GOT3 (cell line): ENCODE measurements around the gene CBX1.
"Not testable (repeated sequence)": the region's sequence is repeated elsewhere in the genome, so short reads cannot be mapped to it uniquely, and the experiment has no call there.

Source experiments
- DNase-seq: peaks from one replicate; lab custom pipeline; 2025; ENCODE audit warnings: mixed read lengths; lab: John Stamatoyannopoulos, UW

CBX1 gene

DNA sequence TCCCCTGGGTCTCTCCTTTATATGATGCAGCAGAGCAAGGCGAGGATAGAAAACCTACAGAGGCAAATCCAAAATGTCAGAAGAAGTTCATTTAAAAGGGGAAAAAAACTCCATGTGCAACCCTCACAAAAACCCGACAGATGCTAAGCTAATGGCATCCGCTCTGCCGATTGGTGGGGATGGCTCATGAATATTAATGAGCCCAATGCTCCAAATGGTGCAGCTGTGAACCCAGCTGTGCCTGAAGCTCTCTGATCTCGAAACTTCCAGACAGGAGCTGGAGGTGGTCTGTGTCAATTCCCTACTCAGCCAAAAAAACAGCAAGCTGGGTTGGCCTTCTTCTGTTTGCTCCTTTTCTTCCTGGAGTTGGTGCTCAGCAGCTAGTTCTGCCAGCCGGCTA lies 21.8 kb upstream of the CBX1 start:
- DNase-seq, result no peak

DNA sequence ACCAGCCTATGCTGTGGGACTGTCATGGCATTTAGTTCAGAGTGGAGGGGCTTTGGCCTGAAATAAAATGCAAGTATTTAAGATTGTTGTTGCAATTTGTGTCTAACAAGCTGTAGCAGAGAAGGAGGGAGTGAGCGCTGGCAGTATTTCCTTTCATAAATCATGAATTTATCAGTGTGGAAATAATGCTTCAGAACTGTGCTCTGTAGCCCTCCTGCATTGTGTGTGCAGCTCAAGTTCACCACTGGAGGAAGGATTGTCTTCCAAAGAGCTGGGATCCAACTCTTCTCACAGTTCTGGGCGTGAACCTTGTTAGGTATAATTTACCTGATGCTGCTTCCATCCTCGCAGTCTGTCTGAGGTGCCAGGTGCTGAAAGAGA lies 21.4 kb upstream of the CBX1 start:
- DNase-seq, result no peak

- DNase-seq, result no peak
Measured at GRCh38 chr17:48121923-48122664, 20.8 kb upstream of the CBX1 start.

GRCh38 chr17:48113201-48113676 lies 12.0 kb upstream of the CBX1 start:
- DNase-seq, result no peak

GRCh38 chr17:48111937-48112241 lies 10.6 kb upstream of the CBX1 start:
- DNase-seq, result no peak

- no peak for DNase-seq
Measured at GRCh38 chr17:48110761-48111160, 9.5 kb upstream of the CBX1 start.

- DNase-seq, result peak; percentile 71
Measured at GRCh38 chr17:48107137-48108055, 6.1 kb upstream of the CBX1 start, which contains the start of gene SNX11. Gene SNX11 (plus strand): TSS chr17:48107766. CDS start chr17:48112044, 4,278 bp downstream.

DNA sequence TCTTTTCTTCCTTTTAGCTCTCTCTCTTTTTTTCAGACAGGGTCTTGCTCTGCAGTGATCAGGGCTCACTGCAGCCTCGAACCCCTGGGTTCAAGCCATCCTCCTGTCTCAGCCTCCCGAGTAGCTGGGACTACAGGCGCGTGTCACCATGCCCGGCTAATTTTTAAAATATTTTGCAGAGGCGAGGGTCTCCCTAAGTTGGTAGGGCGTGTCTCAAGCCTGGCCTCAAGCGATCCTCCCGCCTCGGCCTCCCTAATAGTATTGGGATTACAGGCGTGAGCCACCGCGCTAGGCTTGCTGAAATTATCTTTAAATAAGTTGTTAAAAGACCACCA lies 5.5 kb upstream of the CBX1 start:
- DNase-seq, result no peak

- DNase-seq, result no peak
Measured at GRCh38 chr17:48104440-48104839, 3.2 kb upstream of the CBX1 start.

DNA sequence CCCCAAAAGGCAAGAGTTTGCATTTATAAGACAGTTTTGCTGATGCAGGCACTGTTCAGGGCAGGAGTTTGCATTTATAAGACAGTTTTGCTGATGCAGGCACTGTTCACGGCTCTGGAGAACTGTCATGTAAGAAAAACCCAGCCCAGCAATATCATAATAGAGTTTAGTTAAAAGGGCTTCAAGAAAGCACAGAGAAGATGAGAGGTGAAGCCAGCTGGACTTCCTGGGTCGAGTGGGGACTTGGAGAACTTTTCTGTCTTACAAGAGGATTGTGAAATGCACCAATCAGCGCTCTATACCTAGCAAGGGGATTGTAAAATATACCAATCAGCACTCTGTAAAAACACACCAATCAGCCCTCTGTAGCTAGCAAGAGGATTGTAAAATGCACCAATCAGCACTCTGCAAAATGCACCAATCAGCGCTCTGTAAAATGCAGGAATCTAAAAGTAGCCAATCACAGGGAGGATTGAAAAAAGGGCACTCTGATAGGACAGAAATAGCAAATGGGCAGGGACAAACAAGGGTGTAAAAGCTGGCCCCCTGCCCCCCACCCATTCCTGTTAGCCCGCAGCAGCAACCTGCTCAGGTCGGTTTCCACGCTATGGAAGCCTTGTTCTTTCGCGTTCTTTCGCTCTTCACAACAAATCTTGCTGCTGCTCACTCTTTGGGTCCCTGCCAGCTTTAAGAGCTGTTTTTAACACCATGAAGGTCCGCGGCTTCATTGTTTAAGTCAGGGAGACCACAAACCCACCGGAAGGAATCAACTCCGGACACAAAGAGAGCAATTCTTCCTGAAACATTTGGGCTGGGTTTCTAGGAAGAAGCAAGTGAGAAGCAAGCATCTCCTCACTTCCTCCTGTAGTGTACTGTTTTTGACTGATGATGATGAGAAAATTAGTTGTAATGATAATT lies 1.8 kb upstream of the CBX1 start:
- no peak for DNase-seq

- DNase-seq, result no peak
Measured at GRCh38 chr17:48102043-48102750, 919 bp upstream of the CBX1 start.

- DNase-seq, result no peak
Measured at GRCh38 chr17:48100591-48101011, 677 bp downstream of the CBX1 start.

- DNase-seq, result no peak
Measured at GRCh38 chr17:48100160-48100559, 1.1 kb downstream of the CBX1 start.

DNA sequence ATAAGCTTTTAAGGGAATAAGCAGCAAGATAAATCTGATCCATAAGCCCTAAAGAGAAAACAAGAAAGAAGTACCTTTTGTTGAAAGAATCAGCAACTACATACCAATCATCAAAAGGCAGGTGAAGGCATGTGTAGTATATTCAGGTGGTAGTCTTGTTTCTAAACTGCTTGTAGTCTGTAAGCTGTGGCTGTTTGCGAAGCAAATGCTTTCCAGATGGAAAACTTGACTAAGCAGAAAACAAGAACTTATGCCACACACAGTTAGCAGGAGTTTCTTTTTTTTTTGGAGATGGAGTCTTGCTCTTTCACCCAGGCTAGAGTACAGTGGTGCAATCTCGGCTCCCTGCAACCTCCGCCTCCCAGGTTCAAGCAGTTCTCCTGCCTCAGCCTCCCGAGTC lies 5.7 kb downstream of the CBX1 start:
- DNase-seq, result no peak

DNA sequence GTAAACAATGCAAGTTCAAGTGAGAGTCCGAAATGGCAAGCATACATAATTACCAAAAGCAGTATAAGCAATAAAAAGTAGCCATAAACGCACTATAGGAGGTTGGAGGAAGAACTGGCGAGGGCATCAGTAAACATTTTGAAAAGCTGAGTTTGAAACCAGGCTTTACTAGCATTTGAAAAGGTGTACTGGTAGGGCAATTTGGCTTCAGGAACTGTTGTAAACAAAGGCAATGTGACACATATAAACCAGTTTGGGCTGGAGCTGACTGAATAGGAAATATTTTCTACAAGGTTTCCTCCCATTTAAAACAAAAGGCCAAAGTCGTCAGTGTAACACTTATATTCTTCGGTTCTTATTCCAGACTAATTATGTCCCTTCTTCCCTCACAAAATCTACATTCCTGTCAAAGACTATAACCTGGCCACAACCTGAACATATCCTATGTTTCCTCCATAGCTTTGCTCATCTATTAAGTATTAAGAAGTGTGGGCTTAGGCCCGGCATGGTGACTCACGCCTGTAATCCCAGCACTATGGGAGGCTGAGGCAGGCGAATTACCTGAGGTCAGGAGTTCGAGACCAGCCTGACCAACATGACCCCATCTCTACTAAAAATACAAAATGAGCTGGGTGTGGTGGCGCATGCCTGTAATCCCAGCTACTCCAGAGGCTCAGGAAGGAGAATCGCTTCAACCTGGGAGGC lies 7.8 kb downstream of the CBX1 start:
- no peak for DNase-seq

- no peak for DNase-seq
Measured at GRCh38 chr17:48084932-48085331, 16.3 kb downstream of the CBX1 start.

DNA sequence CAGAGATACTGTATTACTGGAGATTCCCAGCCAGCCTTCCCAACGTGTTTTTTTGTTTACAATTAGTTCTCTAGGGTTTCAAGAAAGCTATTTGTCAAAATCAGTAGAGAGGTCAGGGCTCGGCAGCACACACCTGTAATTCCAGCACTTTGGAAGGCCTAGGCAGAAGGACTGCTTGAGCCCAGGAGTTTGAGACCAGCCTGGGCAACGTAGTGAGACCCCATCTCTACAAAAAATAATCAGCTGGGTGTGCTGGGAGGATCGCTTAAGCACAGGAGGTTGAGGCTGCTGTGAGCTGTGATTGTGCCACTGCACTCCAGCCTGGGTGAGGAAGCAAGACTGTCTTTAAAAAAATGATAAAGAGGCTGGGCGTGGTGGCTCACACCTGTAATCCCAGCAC lies 19.4 kb downstream of the CBX1 start:
- no peak for DNase-seq

DNA sequence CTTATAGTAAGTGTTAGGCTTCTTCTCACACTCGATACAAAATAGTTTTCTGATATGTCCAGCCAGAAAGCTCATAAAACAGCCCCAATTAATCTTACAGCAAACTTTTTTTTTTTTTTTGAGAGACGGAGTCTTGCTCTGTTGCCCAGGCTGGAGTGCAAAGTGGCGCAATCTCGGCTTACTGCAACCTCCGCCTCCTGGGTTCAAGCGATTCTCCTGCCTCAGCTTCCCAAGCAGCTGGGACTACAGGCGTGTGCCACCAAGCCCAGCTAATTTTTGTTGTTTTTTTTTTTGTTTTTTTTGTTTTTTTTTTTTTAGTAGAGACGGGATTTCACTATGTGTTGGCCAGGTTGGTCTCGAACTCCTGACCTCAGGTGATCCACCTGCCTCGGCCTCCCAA lies 24.1 kb downstream of the CBX1 start:
- DNase-seq, result not testable (repeated sequence)

DNA sequence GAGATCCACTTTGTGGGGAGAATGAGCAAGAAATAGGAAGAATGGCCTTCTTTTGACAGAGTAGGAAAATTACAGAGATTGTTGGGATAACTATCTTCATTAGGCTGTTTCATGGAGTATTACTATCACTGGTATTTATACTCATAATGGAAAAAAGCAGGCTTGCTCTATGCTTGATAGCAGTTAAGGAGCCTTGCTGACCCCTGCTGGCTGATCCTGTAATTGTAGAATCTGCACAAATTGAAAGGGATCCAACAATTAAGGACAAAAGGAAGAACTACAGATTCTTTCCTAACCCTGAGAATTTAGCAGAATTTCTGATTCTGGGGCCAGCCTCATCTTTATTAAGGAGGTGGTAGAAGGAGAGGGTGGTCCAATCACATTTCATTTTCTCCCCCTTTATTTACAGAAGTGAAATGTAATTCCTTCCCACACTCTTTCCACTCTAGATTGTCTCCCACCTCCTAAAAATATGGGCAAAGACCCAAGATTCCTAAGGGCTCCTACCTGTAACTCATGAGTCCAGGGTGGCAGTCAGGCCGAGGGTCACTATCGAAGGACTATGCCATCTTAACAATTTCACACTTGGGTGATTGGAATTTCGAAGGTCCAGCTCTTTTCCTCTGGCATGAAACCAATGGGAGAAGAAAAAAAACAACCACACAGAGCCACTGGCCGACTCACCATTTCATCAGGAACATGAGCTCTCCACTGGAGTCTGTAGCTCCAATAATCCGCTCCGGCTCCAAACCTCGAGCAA lies 26.8 kb downstream of the CBX1 start:
- no peak for DNase-seq

- DNase-seq, result not testable (repeated sequence)
Measured at GRCh38 chr17:48073566-48074094, 27.6 kb downstream of the CBX1 start.
